ENCODE measurements around the gene THRB.

THRB gene

GRCh38 chr3:24306518-24306917 is 188.1 kb downstream of the THRB start:
- DNase-seq (ENCODE audit: low read depth) = no peak

- DNase-seq (ENCODE audit: low read depth) = peak; percentile 4
Measured at GRCh38 chr3:24305795-24306467, 188.7 kb downstream of the THRB start.

DNA sequence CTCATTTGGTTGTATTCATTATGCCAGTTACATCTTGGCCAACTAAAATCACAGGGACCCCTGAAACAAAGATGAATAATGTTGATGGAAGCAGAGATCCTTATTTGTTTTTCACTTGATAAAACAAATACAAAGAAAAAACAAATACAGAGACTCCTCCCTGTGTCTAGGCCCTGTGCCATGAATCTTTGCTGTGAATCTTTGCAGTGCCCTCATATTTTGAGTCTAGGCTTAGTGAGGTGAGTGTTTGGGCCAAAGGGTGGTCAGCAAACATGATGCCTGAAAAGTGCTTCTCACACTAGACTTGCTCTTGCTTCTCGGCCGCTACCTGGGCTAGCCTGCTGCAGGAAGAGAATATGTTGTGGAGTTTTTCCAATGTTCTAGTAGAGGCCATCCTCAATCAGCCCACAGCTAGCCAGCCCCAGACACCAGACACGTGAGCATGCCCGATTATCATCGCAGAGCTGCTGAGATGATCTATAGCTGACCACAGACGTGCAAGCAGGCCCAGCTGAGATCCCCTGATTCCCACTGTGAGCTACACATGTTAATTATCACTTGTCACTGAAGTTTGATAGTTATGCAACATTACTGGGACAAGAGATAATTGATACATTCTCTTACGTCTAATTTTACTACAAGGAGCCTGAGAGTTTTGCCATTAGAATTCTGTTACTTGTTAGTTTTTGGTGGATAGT is 191.4 kb downstream of the THRB start:
- no peak for DNase-seq (ENCODE audit: low read depth)

- no peak for DNase-seq (ENCODE audit: low read depth)
Measured at GRCh38 chr3:24302396-24302795, 192.3 kb downstream of the THRB start.

DNA sequence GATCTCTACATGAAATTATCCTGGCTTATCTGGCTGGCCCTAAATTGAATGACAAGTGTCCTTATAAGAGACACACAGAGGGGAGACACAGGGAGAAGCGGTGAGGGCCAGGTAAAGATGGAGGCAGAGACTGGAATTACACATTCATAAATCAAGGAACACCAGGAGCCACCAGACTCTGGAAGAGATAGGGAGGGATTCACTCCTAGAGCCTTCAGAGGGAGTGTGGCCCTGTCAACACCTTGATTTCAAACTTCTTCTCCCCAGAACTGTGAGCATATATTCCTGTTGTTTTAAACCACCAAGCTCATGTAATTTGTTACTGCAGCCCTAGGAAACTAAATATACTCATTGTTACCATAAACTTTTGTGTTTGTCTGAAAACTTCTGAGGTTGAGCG is 193.7 kb downstream of the THRB start:
- DNase-seq (ENCODE audit: low read depth) = no peak

- peak; percentile 74 for DNase-seq (ENCODE audit: low read depth)
Measured at GRCh38 chr3:24299806-24300626, 194.6 kb downstream of the THRB start.

DNA sequence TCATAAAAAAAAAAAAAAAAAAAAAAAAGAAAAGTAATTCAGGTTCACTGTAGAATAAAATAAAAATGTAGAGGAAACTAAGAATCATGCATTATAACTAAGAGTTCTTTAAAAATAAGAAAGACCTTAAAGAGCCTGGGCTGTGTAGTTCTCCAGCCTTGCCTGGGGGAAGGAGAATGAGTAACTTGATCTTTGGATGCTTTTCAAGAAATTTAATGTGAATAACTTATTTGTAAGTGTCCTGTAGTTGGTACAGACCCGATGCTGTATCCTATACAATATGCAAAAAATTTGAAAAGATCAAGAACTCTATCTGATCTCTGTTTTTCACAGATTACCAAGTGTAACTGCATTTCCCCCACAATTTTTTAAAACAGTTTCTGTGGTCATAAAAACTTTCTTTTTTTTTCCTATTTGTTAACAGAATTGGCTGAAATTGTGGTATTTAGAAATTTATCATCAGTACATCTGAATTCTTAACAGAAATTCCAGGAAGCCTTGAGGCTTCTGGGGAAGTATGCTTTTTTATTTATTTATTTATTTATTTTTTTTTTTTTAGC is 195.3 kb downstream of the THRB start:
- DNase-seq (ENCODE audit: low read depth) = peak; percentile 50

DNA sequence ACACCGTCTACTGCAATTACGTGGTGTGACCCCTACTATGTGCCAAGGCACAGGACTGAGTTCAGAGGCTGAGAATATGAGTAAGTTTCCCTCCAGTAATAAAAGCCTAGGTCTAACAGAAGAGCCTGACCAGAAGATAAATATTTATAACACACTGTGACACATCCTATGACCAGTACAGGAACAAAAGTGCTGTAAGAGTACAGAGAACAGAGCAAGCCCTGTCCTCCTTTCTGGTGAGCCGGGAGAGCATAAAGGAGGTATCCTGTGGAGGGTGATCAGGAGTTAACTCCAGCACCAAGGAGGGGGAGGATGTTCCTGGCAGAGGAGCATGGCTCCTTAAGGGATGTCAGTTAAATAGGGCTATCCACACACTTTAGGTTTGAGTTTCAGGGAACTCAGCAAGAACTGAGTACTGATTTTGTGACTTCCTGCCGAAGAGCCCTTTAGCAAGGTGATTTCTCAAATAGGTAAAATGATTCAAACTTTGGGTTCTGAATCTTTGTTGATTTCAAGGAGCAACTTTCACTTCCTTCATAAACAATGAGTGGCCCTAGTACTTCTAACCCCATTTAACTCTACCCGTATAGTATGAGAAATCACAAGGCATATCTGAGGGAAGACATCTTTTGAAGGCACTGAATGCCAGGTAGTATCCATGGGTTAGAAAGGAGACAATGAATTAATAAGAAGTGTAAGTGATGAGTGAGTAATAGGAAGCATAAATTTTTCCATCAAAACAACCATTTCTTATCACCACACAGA is 198.0 kb downstream of the THRB start:
- DNase-seq (ENCODE audit: low read depth) = peak; percentile 3

GRCh38 chr3:24294150-24294549 is 200.5 kb downstream of the THRB start:
- DNase-seq (ENCODE audit: low read depth) = no peak

DNA sequence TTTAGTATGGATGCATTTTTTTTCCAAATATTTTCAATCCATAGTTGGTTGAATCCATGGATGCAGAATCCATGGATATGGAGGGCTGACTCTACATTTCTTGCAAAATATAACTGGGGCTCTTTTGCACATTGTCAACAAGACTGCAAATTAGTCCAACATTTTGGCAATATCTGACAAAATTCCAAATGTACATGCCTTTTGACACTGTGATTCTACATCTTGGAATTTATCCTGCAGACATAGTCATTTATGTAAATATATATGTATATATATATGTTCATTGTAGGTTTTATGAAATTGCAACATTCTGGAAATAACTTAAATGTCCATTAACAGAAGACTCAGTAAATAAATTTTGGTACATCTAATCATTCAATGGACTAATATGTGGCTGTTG is 203.0 kb downstream of the THRB start:
- DNase-seq (ENCODE audit: low read depth) = no peak

DNA sequence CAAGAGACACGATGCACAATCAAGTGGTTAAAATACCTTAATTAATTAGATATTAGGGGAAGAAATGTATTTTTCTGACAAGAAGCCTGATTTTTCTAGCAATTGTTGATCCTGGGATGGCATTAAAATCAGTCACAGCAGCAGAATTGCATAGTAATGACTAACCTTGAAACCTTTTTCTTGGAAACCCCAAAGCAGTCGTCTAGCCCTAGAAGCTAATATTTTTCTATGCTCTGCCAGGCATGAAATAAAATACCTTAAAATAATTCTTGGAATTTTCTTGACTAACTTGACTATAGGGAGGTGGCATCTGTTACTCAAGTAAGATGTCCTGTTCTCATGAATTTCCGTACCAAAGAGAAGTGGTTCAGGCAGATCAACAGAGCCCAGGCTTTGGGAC is 204.1 kb downstream of the THRB start:
- peak; percentile 8 for DNase-seq (ENCODE audit: low read depth)

DNA sequence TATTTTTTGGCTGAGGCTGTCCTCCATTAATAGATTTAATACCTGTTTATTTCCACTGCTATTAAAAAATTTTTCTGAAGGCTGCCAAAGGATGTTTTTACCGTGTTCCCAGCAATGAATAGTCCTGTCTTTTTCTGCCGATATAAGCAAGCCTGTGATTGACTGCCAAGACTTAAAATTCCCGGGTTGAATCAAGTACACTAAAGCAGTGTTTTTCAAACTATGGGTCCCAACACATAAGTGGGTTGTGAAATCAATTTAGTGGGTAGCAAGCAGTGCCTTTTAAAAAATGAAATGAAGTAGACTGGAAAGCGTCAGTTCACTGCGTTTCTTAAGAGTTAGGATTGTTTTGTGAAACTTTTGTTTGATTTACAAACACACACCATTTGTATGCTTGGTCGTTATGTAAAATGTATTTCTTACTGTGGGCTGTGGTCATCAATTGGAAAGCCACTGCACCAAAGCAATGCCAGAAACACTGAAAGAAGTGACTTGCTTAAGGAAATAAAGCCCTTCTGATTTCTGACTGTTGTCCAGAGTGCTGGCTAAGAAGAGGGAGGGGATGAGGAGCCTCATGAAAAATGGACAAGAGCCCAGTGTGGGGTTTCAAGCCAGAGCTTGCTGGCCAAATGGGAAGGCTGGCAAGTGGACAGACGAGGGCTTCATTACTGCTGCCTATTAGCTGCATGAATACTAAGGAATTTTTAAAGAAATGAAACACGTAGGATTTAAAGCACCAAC is 206.0 kb downstream of the THRB start:
- DNase-seq (ENCODE audit: low read depth) = no peak

GRCh38 chr3:24287755-24288450 is 206.7 kb downstream of the THRB start:
- no peak for DNase-seq (ENCODE audit: low read depth)

DNA sequence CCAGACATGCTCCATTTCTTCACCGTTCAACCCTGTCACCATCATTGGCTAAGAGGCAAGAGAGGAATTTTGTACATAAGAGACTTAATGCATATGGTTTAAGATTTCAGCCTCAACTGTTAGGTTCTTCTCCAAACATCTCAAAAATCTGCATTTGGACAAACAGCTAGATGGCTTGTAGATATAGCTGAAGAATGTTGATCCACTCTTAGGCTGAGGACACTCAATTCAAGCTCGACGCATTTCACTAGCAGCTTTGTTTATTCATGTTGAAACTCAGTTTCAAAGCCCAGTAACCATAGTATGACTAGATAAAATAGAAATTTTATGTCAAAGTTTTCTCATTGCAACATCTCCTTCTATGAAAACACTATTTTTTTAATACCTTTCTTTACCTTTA is 208.2 kb downstream of the THRB start:
- no peak for DNase-seq (ENCODE audit: low read depth)

- DNase-seq (ENCODE audit: low read depth) = no peak
Measured at GRCh38 chr3:24278543-24278942, 216.1 kb downstream of the THRB start.

- no peak for DNase-seq (ENCODE audit: low read depth)
Measured at GRCh38 chr3:24273491-24273890, 221.2 kb downstream of the THRB start.

DNA sequence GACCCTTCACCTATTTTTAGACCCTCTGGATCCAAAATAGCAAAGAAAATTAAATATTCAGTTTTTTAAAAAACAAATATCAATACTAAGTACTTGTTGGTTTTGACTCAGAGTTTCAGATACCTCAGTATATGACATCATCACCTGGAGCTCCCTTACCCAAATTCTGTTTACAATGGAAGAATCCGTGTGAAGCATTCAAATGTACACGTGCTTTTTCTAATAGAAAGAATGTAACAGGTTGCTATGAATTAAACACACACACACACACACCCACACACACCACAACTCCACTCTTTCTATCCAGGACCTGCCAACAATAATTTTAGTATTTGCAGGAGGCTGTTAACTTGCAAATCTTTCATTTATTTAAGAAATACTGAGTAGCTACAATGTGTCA is 221.8 kb downstream of the THRB start:
- DNase-seq (ENCODE audit: low read depth) = no peak

DNA sequence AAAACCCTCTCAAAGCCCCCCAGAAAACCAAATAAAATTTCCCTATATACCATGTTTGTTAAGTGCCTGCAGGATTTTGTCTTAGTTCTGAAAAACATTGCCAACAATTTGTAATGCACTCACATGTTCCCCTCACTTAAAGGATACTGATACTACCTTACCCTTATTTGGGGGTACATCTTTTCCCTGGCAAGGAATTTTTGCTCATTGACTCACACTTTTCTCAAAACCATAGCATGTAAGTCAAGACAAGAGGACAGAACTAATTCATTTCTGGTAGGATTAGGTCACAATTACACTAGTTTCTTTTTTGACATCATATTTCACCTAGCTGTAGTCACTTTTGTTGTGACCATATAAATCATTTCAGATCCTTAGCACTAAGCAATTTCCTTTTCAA is 222.2 kb downstream of the THRB start:
- DNase-seq (ENCODE audit: low read depth) = no peak

DNA sequence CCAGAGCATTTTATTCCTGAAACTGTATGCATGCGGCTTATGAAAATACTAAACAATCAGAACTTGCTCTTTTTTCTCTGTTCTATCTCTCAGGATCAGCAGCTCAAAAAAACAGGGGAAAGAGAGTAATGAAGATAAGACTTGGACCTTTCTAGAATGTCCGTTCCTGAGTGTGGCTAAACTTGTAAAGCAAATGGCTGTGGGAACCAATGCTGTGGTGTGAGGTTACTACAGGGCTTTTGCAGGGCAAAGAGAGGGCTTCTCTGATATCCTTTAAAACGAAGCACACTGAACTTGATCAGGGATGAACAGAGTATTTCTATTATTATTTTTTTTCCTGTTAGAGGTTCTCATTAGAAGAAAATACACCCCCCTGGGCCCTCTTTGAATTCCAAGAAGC is 223.4 kb downstream of the THRB start:
- no peak for DNase-seq (ENCODE audit: low read depth)

DNA sequence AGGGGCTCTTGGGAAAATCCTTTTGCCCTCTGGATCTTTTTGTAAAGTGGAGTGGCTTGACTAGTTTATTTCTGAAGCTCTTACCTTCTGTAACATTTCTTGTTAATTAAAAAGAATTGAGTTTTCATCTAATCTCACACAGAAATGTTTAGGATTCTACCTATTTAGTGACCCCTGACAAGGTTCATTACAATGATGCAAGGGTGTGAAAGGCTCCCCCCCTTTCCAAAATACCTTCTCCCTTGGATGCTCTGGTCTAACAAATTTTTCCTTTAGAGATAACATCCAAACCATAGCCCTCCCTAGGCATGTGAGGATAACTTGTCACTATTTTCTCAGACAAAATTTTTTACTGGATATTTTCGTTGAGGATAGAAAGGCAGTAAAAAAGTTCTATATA is 223.9 kb downstream of the THRB start:
- DNase-seq (ENCODE audit: low read depth) = no peak
